Hepatocyte (in vitro differentiated cells): ENCODE data around the gene SLIT1. TPM values are rescaled to one million over a fixed set of nuclear protein-coding genes. Genes with fewer than 3 reads are reported as not detected.

Source experiments
- DNase-seq: peaks from one replicate; pipeline ENCODE4 v3.0.0-alpha.2; 2016; ENCODE audit warnings: low spot score
- H2AFZ ChIP-seq: fragments of 200-600 bp; sonication (generic); 2 replicates; pipeline ENCODE4 v1.6.0; 2016; ENCODE audit warnings: antibody characterized with exemption, mild to moderate bottlenecking
- H3K27ac ChIP-seq: fragments of 200-600 bp; sonication (generic); 2 replicates; pipeline ENCODE4 v1.5.1; 2016; ENCODE audit warnings: mild to moderate bottlenecking
- H3K27me3 ChIP-seq: fragments of 200-600 bp; sonication (generic); 2 replicates; pipeline ENCODE4 v1.6.1; 2016
- H3K36me3 ChIP-seq: fragments of 200-600 bp; sonication (generic); replicated peaks from 2 replicates; pipeline ENCODE4 v1.5.1; 2016; ENCODE audit warnings: low read depth; ENCODE audit not compliant: insufficient read depth
- H3K4me1 ChIP-seq: fragments of 200-600 bp; sonication (generic); 2 replicates; pipeline ENCODE4 v1.5.1; 2016; ENCODE audit warnings: mild to moderate bottlenecking, moderate library complexity; ENCODE audit not compliant: insufficient read depth
- H3K4me2 ChIP-seq: fragments of 200-600 bp; sonication (generic); 2 replicates; pipeline ENCODE4 v1.6.0; 2016
- H3K4me3 ChIP-seq: fragments of 200-600 bp; sonication (generic); 2 replicates; pipeline ENCODE4 v1.5.1; 2016; ENCODE audit warnings: mild to moderate bottlenecking
- H3K79me2 ChIP-seq: fragments of 200-600 bp; sonication (generic); 2 replicates; pipeline ENCODE4 v1.6.0; 2017; ENCODE audit warnings: mild to moderate bottlenecking
- H3K9me2 ChIP-seq: fragments of 200-600 bp; sonication (generic); replicated peaks from 2 replicates; pipeline ENCODE4 v1.6.0; 2017; ENCODE audit warnings: mild to moderate bottlenecking; ENCODE audit not compliant: insufficient read depth
- H3K9me3 ChIP-seq: fragments of 200-600 bp; sonication (generic); 2 replicates; pipeline ENCODE4 v1.5.1; 2016; ENCODE audit warnings: low read depth, mild to moderate bottlenecking
- H4K20me1 ChIP-seq: fragments of 200-600 bp; sonication (generic); 2 replicates; pipeline ENCODE4 v1.6.0; 2016; ENCODE audit warnings: mild to moderate bottlenecking; ENCODE audit not compliant: insufficient read depth, poor library complexity, severe bottlenecking
- CTCF ChIP-seq: fragments of 200-600 bp; sonication (generic); IDR thresholded peaks from 2 replicates; pipeline ENCODE4 v1.5.1; 2016; ENCODE audit warnings: antibody characterized with exemption, mild to moderate bottlenecking; ENCODE audit not compliant: poor library complexity
- EZH2 ChIP-seq: fragments of 200-600 bp; sonication (generic); IDR thresholded peaks from 2 replicates; pipeline ENCODE4 v1.6.1; 2016; ENCODE audit warnings: antibody characterized with exemption, mild to moderate bottlenecking, borderline replicate concordance
- EZH2phosphoT487 ChIP-seq: fragments of 200-600 bp; sonication (generic); IDR thresholded peaks from one replicate; pipeline ENCODE4 v1.6.1; 2018; ENCODE audit warnings: antibody characterized with exemption, mild to moderate bottlenecking, low read depth, moderate library complexity; ENCODE audit not compliant: unreplicated experiment, severe bottlenecking
- whole genome bisulfite sequencing: methylation state at CpG from one replicate; pipeline ENCODE4 v1.1.6; 2016; ENCODE audit warnings: low lambda C conversion rate; ENCODE audit errors: missing lambda C conversion rate; 5-methylcytosine and 5-hydroxymethylcytosine counted together
- polyA plus RNA-seq: library from polyadenylated mRNA; unstranded; fragments of >200 nt; fragmentation: Nextera tagmentation; extraction: Ambion mirVana; gene quantifications from 2 replicates; pipeline ENCODE4 v1.2.1, GENCODE V29; 2016
- total RNA-seq: library from RNA; depleted of rRNA; stranded (reverse); fragments of >200 nt; gene quantifications from 2 replicates; pipeline ENCODE4 v1.2.3, GENCODE V29; 2014

Gene SLIT1
- total and polyA plus RNA-seq, 2 experiments from 2014 or later, result 0.47 to 0.65 TPM

GRCh38 chr10:97040248-97040584 lies 145.5 kb downstream of the SLIT1 start:
- Histone ChIP-seq H3K36me3 (no peaks in the 10 kb centered on the region), H3K4me1 (peaks cover 4% of the 10 kb centered on the region), H3K9me3 (no peaks in the 10 kb centered on the region), H3K27ac (no peak overlapping the region), H3K27me3 (no peaks in the 10 kb centered on the region), H4K20me1 (no peaks in the 10 kb centered on the region), H3K4me2 (no peak overlapping the region), H3K79me2 (no peaks in the 10 kb centered on the region), H3K4me3 (no peak overlapping the region), H2AFZ (no peak overlapping the region), H3K9me2 (no peaks in the 10 kb centered on the region)
- WGBS, result 97% methylated on average over 9 of the region's 9 CpGs
- no peak for DNase-seq
- TF ChIP-seq EZH2phosphoT487 (no peak), CTCF (no peak), EZH2 (no peak)

GRCh38 chr10:97039538-97040247 lies 146.1 kb downstream of the SLIT1 start:
- TF ChIP-seq CTCF, result no peak
- TF ChIP-seq EZH2phosphoT487, result no peak
- no peak for TF ChIP-seq EZH2
- 88% methylated on average over 15 of the region's 16 CpGs for WGBS

GRCh38 chr10:97038688-97039087 lies 147.1 kb downstream of the SLIT1 start:
- Histone ChIP-seq H3K9me2 (no peaks in the 10 kb centered on the region), H3K4me3 (no peak overlapping the region), H3K79me2 (no peaks in the 10 kb centered on the region), H3K4me2 (no peak overlapping the region), H3K9me3 (no peaks in the 10 kb centered on the region), H2AFZ (no peak overlapping the region), H3K27ac (no peak overlapping the region), H4K20me1 (no peaks in the 10 kb centered on the region), H3K4me1 (peaks cover 4% of the 10 kb centered on the region), H3K36me3 (no peaks in the 10 kb centered on the region), H3K27me3 (no peaks in the 10 kb centered on the region)
- no peak for TF ChIP-seq CTCF
- TF ChIP-seq EZH2, result no peak
- TF ChIP-seq EZH2phosphoT487, result no peak
- no peak for DNase-seq
- 90% methylated on average over 7 of the region's 7 CpGs for WGBS

More at GRCh38 chr10:97039538-97040247, 146.1 kb downstream of the SLIT1 start:
- no peak overlapping the region for H2AFZ ChIP-seq
- H3K27me3 ChIP-seq, result no peaks in the 10 kb centered on the region
- H3K4me3 ChIP-seq, result no peak overlapping the region
- no peak for DNase-seq
- H3K9me3 ChIP-seq, result no peaks in the 10 kb centered on the region
- H3K27ac ChIP-seq, result no peak overlapping the region
- no peaks in the 10 kb centered on the region for H3K9me2 ChIP-seq
- no peaks in the 10 kb centered on the region for H4K20me1 ChIP-seq
- H3K4me1 ChIP-seq, result peaks cover 4% of the 10 kb centered on the region
- no peak overlapping the region for H3K4me2 ChIP-seq
- H3K79me2 ChIP-seq, result no peaks in the 10 kb centered on the region
- no peaks in the 10 kb centered on the region for H3K36me3 ChIP-seq
